Gastroesophageal sphincter (tissue), 4 donors: ENCODE measurements around the gene TRAPPC2L. TPM values are rescaled to one million over a fixed set of nuclear protein-coding genes. Genes with fewer than 3 reads are reported as not detected.

Experiments used
- ATAC-seq: fragments of 150-250 bp; one replicate; pipeline ENCODE4 v1.9.1; 2016; ENCODE audit warnings: mild to moderate bottlenecking, moderate library complexity
- H3K27ac ChIP-seq, 4 donors: fragments of 200-600 bp; sonication (generic) in 3 of 4; 1 replicate in 3 of 4; 2 replicates in 1 of 4; pipeline ENCODE4 v1.5.1; 2016 to 2019
- H3K27me3 ChIP-seq: fragments of 200-600 bp; sonication (generic); one replicate; pipeline ENCODE4 v1.5.1; 2019
- H3K36me3 ChIP-seq, 2 donors: fragments of 200-600 bp; sonication (generic); one replicate each; pipeline ENCODE4 v1.5.1; 2019; ENCODE audit warnings: control low read depth in 1 of 2
- H3K4me1 ChIP-seq, 3 donors: fragments of 200-600 bp; sonication (generic); 1 replicate in 2 of 3; 2 replicates in 1 of 3; pipeline ENCODE4 v1.5.1; 2016 to 2019; ENCODE audit warnings: control low read depth in 2 of 3
- H3K4me3 ChIP-seq, 2 donors: fragments of 200-600 bp; sonication (generic); one replicate each; pipeline ENCODE4 v1.5.1; 2019; ENCODE audit warnings: mild to moderate bottlenecking in 1 of 2, moderate library complexity in 1 of 2
- H3K9me3 ChIP-seq, 3 donors: fragments of 200-600 bp; sonication (generic); one replicate each; pipeline ENCODE4 v1.5.1; 2017 to 2019; ENCODE audit warnings: control low read depth in 2 of 3
- CTCF ChIP-seq, 4 experiments: fragments of 200-600 bp in 2 of 4; fragments of 450-650 bp in 2 of 4; sonication (generic) in 1 of 4; IDR thresholded peaks; one replicate each; pipeline ENCODE4 v1.5.1; 2017 to 2019; ENCODE audit warnings: antibody characterized with exemption in 4 of 4, mild to moderate bottlenecking in 2 of 4, moderate library complexity in 2 of 4
- EP300 ChIP-seq: sonication (generic); formaldehyde crosslinking; IDR thresholded peaks from one replicate; pipeline ENCODE4 v1.6.1; 2017; ENCODE audit warnings: antibody characterized with exemption, mild to moderate bottlenecking
- POLR2A ChIP-seq, 2 donors: fragments of 450-650 bp; IDR thresholded peaks; one replicate each; pipeline ENCODE4 v1.6.1; 2017; ENCODE audit warnings: antibody characterized with exemption in 2 of 2, mild to moderate bottlenecking in 2 of 2, moderate library complexity in 1 of 2
- POLR2AphosphoS5 ChIP-seq: sonication (generic); formaldehyde crosslinking; IDR thresholded peaks from one replicate; pipeline ENCODE4 v1.6.1; 2017; ENCODE audit warnings: antibody characterized with exemption
- WGBS, 2 donors: methylation state at CpG; one replicate each; pipeline ENCODE4 v1.1.5; 2018; ENCODE audit warnings: low coverage in 1 of 2; 5-methylcytosine and 5-hydroxymethylcytosine counted together
- total RNA-seq, 4 donors: library from RNA; depleted of rRNA; stranded (reverse); fragments of >200 nt; gene quantifications; one replicate each; pipeline ENCODE4 v1.1.0, GENCODE V29; 2016

The TRAPPC2L gene
- total RNA-seq, 4 donors from 2014 or later = 18.7 to 40.0 (median 21.5) TPM

- peak overlapping the region; percentile 56 to 68 for H3K4me3 ChIP-seq
- H3K27me3 ChIP-seq = no peaks in the 10 kb centered on the region
- peak overlapping the region; percentile 79 to 97 (median 92) for H3K27ac ChIP-seq
- 0 to 39% methylated on average over 1 to 17 of the region's 37 CpGs for WGBS, 2 donors
- peaks cover 0 to 45% (median 22%) of the 10 kb centered on the region in 3 donors for H3K4me1 ChIP-seq
- no peaks in the 10 kb centered on the region for H3K9me3 ChIP-seq
- H3K36me3 ChIP-seq = peaks cover 0 to 27% of the 10 kb centered on the region in 2 donors
- TF ChIP-seq CTCF (IDR thresholded peaks at IDR 0.05) = peak in 1 of 4 experiments; percentile 21
- TF ChIP-seq POLR2A (IDR thresholded peaks at IDR 0.05) = no peak
- TF ChIP-seq POLR2AphosphoS5 = peak; percentile 3
- TF ChIP-seq EP300 = no peak
- peak; percentile 34 for ATAC-seq
Measured at GRCh38 chr16:88812513-88813268, 44.2 kb upstream of the TRAPPC2L start.

DNA sequence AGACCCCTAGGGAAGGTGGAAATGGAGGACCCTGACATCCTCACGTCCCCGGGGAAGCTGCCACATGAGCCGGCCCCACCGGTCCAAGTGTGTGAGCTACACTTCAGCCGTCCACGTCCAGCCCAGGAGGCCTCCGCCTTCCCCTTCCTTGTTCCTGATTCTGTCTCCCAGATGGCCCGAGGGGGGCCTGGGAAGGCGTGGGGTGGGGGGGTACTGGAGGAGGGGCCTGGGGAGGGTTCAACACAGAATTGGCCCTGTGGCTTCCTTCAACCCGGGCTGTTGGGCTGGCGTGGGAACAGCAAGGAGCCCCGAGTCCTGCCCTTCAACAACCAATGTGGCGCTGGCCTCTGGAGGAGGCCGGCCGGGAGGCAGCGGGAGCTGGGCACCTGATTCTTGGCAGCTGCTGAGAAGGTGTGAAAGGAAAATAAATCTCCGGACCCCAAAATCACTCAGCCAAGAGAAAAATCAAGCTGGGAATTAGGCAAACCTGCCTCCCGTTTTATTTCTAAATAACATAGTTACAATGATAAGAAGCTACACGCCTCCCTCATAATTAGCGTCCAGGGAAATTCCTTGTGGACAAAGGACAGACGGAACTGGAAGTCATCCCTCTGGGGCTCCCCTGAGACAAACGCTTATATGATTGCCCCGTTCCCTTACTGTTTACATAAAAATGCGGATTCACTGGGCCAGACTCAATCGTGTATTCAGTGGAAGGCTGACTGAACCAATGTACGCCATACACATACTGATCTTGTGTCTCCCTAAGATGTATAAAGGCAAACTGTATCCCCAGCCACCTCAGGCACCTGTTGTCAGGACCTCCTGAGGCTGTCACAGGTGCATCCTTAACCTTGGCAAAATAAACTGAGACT, 43.4 kb upstream of the TRAPPC2L start:
- WGBS, 2 donors = 42 to 47% methylated on average over 7 to 15 of the region's 26 CpGs
- Histone ChIP-seq H3K27ac (peak overlapping the region in 3 of 4 donors; percentile 90 to 97 (median 93)), H3K4me1 (peaks cover 0 to 45% (median 22%) of the 10 kb centered on the region in 3 donors), H3K27me3 (no peaks in the 10 kb centered on the region), H3K4me3 (no peak overlapping the region), H3K9me3 (no peaks in the 10 kb centered on the region), H3K36me3 (peaks cover 0 to 19% of the 10 kb centered on the region in 2 donors)
- TF ChIP-seq CTCF (IDR thresholded peaks at IDR 0.05) (no peak), EP300 (no peak), POLR2AphosphoS5 (no peak), POLR2A (IDR thresholded peaks at IDR 0.05) (no peak)
- no peak for ATAC-seq

- ATAC-seq = no peak
- no peak overlapping the region for H3K4me3 ChIP-seq
- H3K4me1 ChIP-seq = peaks cover 0 to 44% (median 22%) of the 10 kb centered on the region in 3 donors
- no peak overlapping the region for H3K27ac ChIP-seq
- no peaks in the 10 kb centered on the region for H3K9me3 ChIP-seq
- TF ChIP-seq POLR2A (IDR thresholded peaks at IDR 0.05) = no peak
- TF ChIP-seq POLR2AphosphoS5 = no peak
- peaks cover 0 to 12% of the 10 kb centered on the region in 2 donors for H3K36me3 ChIP-seq
- no peaks in the 10 kb centered on the region for H3K27me3 ChIP-seq
- WGBS, 2 donors = 71% methylated on average over 10 of the region's 13 CpGs; no CpG with 5 or more reads in 1 of the 2 donors
Measured at GRCh38 chr16:88814144-88814502, 42.8 kb upstream of the TRAPPC2L start.

GRCh38 chr16:88815227-88815626, 41.7 kb upstream of the TRAPPC2L start:
- Histone ChIP-seq H3K27ac (no peak overlapping the region), H3K27me3 (no peaks in the 10 kb centered on the region), H3K4me3 (no peak overlapping the region), H3K9me3 (no peaks in the 10 kb centered on the region), H3K36me3 (peaks cover 0 to 2% of the 10 kb centered on the region in 2 donors), H3K4me1 (peaks cover 0 to 33% (median 15%) of the 10 kb centered on the region in 3 donors)
- ATAC-seq = no peak
- WGBS, 2 donors = 75% methylated on average over 5 of the region's 10 CpGs; no CpG with 5 or more reads in 1 of the 2 donors
- no peak for TF ChIP-seq EP300
- no peak for TF ChIP-seq POLR2AphosphoS5
- no peak for TF ChIP-seq CTCF (IDR thresholded peaks at IDR 0.05)
- no peak for TF ChIP-seq POLR2A (IDR thresholded peaks at IDR 0.05)

DNA sequence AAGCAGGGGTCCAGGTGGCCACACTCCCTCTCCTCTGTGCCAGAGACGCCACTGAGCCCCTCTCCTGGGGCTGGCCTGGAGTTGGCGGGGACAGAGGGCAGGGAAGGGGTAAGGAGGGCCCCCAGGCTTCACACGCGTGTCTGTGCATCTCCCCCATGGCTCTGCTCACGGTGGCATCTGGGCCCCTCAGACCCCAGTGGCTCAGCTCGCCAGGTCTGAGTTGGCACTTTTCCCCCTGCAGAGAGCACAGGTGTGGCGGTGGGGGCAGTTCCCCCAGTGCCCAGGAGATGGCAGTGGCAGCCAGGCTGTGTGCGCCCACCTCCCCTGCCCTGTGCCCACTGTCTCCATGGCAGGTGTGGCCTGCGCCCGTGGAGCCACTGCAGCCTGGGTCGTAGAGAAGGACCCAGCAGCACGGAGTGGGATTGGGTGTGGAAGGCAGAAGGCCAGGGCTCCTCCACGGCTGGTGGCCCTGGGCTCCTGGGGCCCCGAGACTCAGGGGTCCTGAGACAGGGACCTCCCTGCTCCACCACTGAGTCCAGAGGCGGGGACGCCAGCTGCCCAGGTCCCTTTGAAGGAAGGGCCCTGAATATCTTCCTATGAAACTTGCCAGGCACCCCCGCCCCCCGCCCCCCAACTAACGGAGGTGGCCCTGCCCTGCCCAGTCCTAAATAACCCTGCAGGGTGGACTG, 40.9 kb upstream of the TRAPPC2L start:
- Histone ChIP-seq H3K4me1 (peaks cover 0 to 25% (median 7%) of the 10 kb centered on the region in 3 donors), H3K9me3 (no peaks in the 10 kb centered on the region), H3K36me3 (peaks cover 0 to 9% of the 10 kb centered on the region in 2 donors), H3K4me3 (no peak overlapping the region), H3K27ac (no peak overlapping the region), H3K27me3 (no peaks in the 10 kb centered on the region)
- ATAC-seq = no peak
- no CpG with 5 or more reads among the region's 19 CpGs for WGBS, 2 donors
- TF ChIP-seq CTCF (IDR thresholded peaks at IDR 0.05) = peak in 3 of 4 experiments; percentile 41 to 67 (median 51)
- no peak for TF ChIP-seq EP300
